Chondrocyte (in vitro differentiated cells): ENCODE results near the gene SLC38A8. TPM values are rescaled to one million over a fixed set of nuclear protein-coding genes. Genes with fewer than 3 reads are reported as not detected.

Experiments
- DNase-seq: peaks from one replicate; pipeline ENCODE4 v3.0.0; 2021; ENCODE audit warnings: mixed read lengths, low spot score
- H3K27ac Mint-ChIP-seq: one replicate; pipeline ENCODE4 v1.8.0; 2021; ENCODE audit warnings: mild to moderate bottlenecking, moderate library complexity, mixed read lengths; ENCODE audit not compliant: unreplicated experiment
- H3K27me3 Mint-ChIP-seq: 2 replicates; pipeline ENCODE4 v1.8.0; 2021; ENCODE audit warnings: low read depth, mixed read lengths
- H3K36me3 Mint-ChIP-seq: 2 replicates; pipeline ENCODE4 v1.8.0; 2021; ENCODE audit warnings: low read depth, mixed read lengths
- H3K4me1 Mint-ChIP-seq: 2 replicates; pipeline ENCODE4 v1.8.0; 2021; ENCODE audit warnings: low read depth, mild to moderate bottlenecking, mixed read lengths
- H3K4me3 Mint-ChIP-seq: one replicate; pipeline ENCODE4 v1.8.0; 2021; ENCODE audit warnings: mild to moderate bottlenecking, moderate library complexity, mixed read lengths; ENCODE audit not compliant: unreplicated experiment
- H3K9me3 Mint-ChIP-seq: 2 replicates; pipeline ENCODE4 v1.8.0; 2021; ENCODE audit warnings: low read depth, mixed read lengths
- total RNA-seq: library from RNA; stranded (reverse); gene quantifications from 3 replicates; pipeline ENCODE4 v1.2.1, GENCODE V29; 2021
- TF ChIP-seq, protein P1 (sequence below): fragments of 200-600 bp; sonication (generic); IDR thresholded peaks from 2 replicates; pipeline ENCODE4 v1.5.0; 2021; ENCODE audit warnings: antibody characterized with exemption, mild to moderate bottlenecking, moderate library complexity

The SLC38A8 gene
- total RNA-seq, 1 donor from 2014 or later = not detected

- H3K27me3 Mint-ChIP-seq = peaks cover 5% of the 10 kb centered on the region
- no peak for DNase-seq
- H3K27ac Mint-ChIP-seq = no peak overlapping the region
- peaks cover 6% of the 10 kb centered on the region for H3K36me3 Mint-ChIP-seq
- no peaks in the 10 kb centered on the region for H3K4me1 Mint-ChIP-seq
- H3K4me3 Mint-ChIP-seq = no peak overlapping the region
- H3K9me3 Mint-ChIP-seq = peaks cover 14% of the 10 kb centered on the region
- TF ChIP-seq, protein P1, sequence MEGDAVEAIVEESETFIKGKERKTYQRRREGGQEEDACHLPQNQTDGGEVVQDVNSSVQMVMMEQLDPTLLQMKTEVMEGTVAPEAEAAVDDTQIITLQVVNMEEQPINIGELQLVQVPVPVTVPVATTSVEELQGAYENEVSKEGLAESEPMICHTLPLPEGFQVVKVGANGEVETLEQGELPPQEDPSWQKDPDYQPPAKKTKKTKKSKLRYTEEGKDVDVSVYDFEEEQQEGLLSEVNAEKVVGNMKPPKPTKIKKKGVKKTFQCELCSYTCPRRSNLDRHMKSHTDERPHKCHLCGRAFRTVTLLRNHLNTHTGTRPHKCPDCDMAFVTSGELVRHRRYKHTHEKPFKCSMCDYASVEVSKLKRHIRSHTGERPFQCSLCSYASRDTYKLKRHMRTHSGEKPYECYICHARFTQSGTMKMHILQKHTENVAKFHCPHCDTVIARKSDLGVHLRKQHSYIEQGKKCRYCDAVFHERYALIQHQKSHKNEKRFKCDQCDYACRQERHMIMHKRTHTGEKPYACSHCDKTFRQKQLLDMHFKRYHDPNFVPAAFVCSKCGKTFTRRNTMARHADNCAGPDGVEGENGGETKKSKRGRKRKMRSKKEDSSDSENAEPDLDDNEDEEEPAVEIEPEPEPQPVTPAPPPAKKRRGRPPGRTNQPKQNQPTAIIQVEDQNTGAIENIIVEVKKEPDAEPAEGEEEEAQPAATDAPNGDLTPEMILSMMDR = no peak
Measured at GRCh38 chr16:84016477-84016876, 26.1 kb downstream of the SLC38A8 start.

DNA sequence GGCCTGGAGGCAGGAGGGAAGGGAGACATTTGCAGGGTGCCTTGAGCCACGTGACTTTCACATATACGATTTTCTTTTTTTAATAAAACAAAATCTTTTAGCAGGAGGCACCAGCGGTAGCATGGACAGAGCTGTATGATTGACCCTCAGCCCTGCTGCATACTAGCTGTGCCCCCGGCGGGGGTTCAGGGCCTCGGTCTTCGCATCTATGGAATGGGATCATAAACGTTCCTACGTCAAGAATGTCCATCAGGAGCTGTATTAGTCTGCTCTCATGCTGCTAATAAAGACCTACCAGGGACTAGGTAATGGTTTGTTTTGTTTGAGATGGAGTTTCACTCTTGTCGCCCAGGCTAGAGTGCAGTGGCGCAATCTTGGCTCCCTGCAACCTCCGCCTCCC lies 27.2 kb downstream of the SLC38A8 start:
- peaks cover 11% of the 10 kb centered on the region for H3K9me3 Mint-ChIP-seq
- TF ChIP-seq, protein P1 = no peak
- no peak for DNase-seq
- H3K27ac Mint-ChIP-seq = no peak overlapping the region
- H3K36me3 Mint-ChIP-seq = peaks cover 4% of the 10 kb centered on the region
- H3K4me1 Mint-ChIP-seq = no peaks in the 10 kb centered on the region
- peaks cover 8% of the 10 kb centered on the region for H3K27me3 Mint-ChIP-seq
- H3K4me3 Mint-ChIP-seq = no peak overlapping the region

- peaks cover 8% of the 10 kb centered on the region for H3K27me3 Mint-ChIP-seq
- peaks cover 11% of the 10 kb centered on the region for H3K9me3 Mint-ChIP-seq
- peaks cover 4% of the 10 kb centered on the region for H3K36me3 Mint-ChIP-seq
- no peak for DNase-seq
- no peak overlapping the region for H3K27ac Mint-ChIP-seq
- H3K4me3 Mint-ChIP-seq = no peak overlapping the region
- TF ChIP-seq, protein P1 = no peak
- no peaks in the 10 kb centered on the region for H3K4me1 Mint-ChIP-seq
Measured at GRCh38 chr16:84014570-84015327, 27.8 kb downstream of the SLC38A8 start.

GRCh38 chr16:84013787-84014569 lies 28.6 kb downstream of the SLC38A8 start:
- no peak overlapping the region for H3K4me3 Mint-ChIP-seq
- no peaks in the 10 kb centered on the region for H3K4me1 Mint-ChIP-seq
- TF ChIP-seq, protein P1 = no peak
- peaks cover 2% of the 10 kb centered on the region for H3K36me3 Mint-ChIP-seq
- DNase-seq = no peak
- H3K27ac Mint-ChIP-seq = no peak overlapping the region
- peaks cover 6% of the 10 kb centered on the region for H3K27me3 Mint-ChIP-seq
- peaks cover 9% of the 10 kb centered on the region for H3K9me3 Mint-ChIP-seq

DNA sequence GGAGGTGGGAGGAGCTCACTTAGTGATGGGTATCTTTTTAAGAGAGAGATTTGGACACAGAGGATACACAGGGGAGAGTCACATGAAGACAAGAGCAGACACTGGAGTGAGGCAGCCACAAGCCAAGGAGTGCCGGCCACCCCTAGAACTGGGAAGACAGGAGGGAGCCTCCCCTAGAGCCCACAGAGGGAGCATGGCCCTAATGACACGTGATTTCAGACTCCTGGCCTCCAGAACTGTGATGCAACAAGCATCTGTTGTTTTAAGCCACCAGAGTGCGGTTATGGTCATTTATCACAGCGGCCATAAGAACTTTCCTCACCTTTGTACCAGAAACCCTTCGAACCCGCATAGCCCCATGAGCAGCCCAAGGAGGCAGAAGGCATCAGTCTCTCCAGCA lies 33.3 kb downstream of the SLC38A8 start:
- H3K4me3 Mint-ChIP-seq = no peak overlapping the region
- H3K9me3 Mint-ChIP-seq = peaks cover 3% of the 10 kb centered on the region
- H3K27ac Mint-ChIP-seq = no peak overlapping the region
- no peak for DNase-seq
- TF ChIP-seq, protein P1 = no peak
- no peaks in the 10 kb centered on the region for H3K4me1 Mint-ChIP-seq
- no peaks in the 10 kb centered on the region for H3K36me3 Mint-ChIP-seq
- peaks cover 24% of the 10 kb centered on the region for H3K27me3 Mint-ChIP-seq
